GM19463 (cell line): Measurements from ENCODE around the gene ZNF736.
A peak's percentile ranks its signal among the peaks of the same experiment; 100 is the strongest.
"Not testable (repeated sequence)": the region's sequence is repeated elsewhere in the genome, so short reads cannot be mapped to it uniquely, and the experiment has no call there.

Experiments used
- ATAC-seq: cut with Tn5 transposase; IDR thresholded peaks from one replicate; pipeline ENCODE4 v1.9.1; 2021; ENCODE audit warnings: mild to moderate bottlenecking, moderate library complexity; ENCODE audit not compliant: unreplicated experiment

Gene ZNF736

DNA sequence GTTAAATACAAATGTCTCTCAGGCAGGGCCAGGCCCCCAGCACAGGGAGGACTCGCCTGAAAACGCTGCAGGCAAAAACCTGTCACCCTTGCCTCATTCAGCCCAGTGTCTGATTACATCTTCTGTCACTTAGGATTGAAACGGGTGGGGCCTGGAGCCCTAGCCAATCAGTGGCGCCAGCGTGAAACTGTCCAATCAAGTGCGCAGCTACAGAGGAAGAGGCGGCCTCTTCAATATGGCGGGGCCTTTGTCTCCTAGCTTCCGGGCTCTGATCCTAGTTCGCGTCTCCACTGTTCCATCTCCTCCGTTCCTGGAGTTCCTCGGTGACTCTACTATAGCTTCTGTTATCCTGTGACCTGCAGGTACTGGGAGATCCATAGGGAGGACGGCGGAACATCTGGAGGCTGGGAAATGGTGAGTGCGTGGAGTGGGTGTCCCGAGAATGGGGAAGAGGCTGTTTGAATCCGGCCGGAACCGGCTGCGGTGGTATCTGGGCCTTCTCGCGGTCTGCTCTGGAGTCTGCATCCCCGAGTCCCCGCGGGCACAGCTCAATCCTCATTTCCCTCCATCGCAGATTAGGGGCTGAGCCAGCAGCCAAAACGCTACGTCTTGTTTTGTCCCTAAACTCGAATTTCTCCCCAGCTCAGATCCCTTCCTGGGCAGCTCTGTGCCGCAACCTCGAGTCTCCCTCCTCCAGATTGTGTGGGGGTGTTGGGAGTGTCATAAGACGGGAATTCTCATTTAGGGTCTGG lies at the start of gene ZNF736:
Gene ZNF736 (plus strand): TSS at position 222 of the 752 bp plus-strand sequence. CDS start 190 bp downstream, at position 412.
- ATAC-seq = peak; percentile 100

DNA sequence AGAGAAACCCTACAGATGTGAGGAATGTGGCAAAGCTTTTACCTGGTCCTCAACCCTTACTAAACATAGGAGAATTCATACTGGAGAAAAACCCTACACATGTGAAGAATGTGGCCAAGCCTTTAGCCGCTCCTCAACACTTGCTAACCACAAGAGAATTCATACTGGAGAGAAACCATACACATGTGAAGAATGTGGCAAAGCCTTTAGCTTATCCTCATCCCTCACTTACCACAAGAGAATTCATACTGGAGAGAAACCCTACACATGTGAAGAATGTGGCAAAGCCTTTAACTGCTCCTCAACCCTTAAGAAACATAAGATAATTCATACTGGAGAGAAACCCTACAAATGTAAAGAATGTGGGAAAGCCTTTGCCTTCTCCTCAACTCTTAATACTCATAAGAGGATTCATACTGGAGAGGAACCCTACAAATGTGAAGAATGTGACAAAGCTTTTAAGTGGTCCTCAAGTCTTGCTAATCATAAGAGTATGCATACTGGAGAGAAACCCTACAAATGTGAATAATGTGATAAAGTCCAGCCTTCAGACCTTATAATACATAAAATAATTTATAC lies 47.3 kb upstream of the ZNF736 start:
- ATAC-seq = no peak

DNA sequence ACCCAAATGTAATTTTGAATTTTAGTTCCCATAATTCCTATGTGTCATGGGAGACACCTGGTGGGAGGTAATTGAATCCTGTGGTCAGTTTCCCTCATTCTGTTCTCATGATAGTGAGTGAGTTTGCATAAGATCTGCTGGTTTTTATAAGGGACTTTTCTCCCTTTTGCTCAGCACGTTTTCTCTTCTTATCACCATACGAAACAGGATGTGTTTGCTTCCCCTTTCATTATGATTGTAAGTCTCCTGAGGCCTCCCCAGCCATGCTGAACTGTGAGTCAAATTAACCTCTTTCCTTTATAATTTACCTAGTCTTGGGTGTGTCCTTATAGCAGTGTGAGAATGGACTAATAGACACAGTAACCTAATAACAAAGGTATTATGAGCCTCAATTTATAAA lies 36.1 kb upstream of the ZNF736 start:
- no peak for ATAC-seq

GRCh38 chr7:64294701-64295420 lies 18.9 kb upstream of the ZNF736 start:
- ATAC-seq = no peak

- ATAC-seq = peak; percentile 63
Measured at GRCh38 chr7:64297418-64297817, 16.3 kb upstream of the ZNF736 start.

DNA sequence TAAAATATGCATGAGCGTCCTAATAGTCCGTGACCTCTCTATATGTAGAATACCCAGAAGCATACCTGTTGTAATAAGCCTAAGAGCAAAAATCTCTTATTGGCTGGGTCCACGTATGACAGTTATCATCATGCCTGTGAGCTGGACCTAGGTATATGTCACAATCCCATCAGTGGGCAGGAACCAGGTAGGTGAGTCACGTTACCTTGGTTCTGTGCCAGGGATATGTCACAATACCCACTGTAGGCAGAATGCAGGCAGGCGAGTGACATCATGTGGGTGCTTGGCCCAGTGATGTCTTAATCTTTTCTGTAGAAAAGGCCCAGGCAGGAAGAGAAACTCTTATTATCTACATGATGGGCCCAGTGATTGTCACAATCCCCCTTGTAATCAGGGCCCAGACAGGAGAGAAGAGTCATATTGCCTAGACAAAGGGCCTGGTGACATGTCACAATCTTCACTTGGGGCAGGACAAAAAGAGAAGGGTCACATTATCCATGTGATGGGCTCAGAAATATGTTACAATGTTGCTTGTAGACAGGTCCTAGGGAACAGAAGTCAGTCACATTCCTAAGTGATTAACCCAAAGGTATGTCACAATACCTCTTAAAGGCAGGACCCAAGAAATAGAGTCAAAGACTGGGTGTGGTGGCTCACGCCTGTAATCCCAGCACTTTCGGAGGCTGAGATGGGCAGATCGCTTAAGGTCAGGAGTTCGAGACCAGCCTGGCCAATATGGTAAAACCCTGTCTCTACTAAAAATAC lies 12.9 kb upstream of the ZNF736 start:
- ATAC-seq = no peak

- peak; percentile 97 for ATAC-seq
Measured at GRCh38 chr7:64307254-64308015, 6.3 kb upstream of the ZNF736 start.

DNA sequence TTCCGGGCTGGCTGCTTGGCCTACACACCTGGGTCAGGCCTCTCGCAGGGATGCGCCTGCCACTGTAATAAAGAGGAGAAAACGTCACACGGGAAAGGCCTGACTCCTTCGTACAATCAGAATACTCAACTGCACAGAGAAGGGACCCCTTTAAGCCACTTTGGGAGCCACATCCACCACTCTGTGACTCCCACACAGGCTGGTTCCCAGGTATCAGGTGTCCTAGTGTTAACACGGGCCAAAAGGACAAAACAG lies 5.8 kb upstream of the ZNF736 start:
- no peak for ATAC-seq

GRCh38 chr7:64310426-64310825 lies 3.3 kb upstream of the ZNF736 start:
- ATAC-seq = no peak

DNA sequence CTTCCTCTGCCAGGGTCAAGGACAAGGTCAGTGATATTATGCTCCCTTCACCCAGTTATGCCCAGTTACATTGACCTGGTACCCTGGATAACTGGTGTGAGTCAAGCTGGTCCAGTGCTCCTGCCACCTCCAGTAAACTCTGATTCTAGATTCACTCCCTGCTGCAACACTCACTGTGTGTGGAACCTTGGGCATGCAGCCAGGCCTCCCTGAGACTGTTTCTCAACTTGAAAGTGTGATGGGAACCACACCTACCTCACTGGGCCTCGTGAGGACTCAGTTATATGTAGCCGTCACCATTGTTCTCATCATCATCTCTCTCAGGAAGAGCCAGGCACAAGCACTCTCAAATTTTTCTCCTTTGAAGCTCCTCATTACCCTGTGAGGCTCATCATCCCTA lies 935 bp upstream of the ZNF736 start:
- no peak for ATAC-seq

- no peak for ATAC-seq
Measured at GRCh38 chr7:64314566-64314965, 805 bp downstream of the ZNF736 start.

- not testable (repeated sequence) for ATAC-seq
Measured at GRCh38 chr7:64316031-64316742, 2.4 kb downstream of the ZNF736 start.

GRCh38 chr7:64320547-64321513 lies 7.1 kb downstream of the ZNF736 start:
- no peak for ATAC-seq

- ATAC-seq = peak; percentile 36
Measured at GRCh38 chr7:64324166-64324565, 10.4 kb downstream of the ZNF736 start.

- ATAC-seq = not testable (repeated sequence)
Measured at GRCh38 chr7:64348713-64349210, 35.0 kb downstream of the ZNF736 start.

DNA sequence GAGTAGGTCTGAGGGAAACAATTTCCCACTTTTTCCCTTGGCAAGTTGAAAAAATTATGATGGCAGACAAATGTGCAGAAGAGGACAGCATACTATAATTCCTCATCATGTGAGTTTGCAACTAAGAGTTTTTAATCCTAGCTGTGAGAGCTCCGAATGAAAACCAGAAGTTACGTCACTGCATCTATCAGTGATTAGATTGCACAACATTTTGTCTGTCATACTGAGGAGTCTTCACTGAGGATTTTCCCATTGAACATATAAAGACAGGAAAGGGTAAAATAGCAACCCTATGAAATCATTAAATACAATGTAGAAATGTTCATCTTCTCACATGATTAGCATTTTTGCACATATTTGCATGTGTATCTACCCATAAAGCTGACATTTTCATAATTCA lies 45.8 kb downstream of the ZNF736 start:
- ATAC-seq = no peak

- no peak for ATAC-seq
Measured at GRCh38 chr7:64371116-64371515, 57.4 kb downstream of the ZNF736 start.

- no peak for ATAC-seq
Measured at GRCh38 chr7:64373017-64373416, 59.3 kb downstream of the ZNF736 start.

GRCh38 chr7:64400401-64400800 lies 86.6 kb downstream of the ZNF736 start:
- ATAC-seq = no peak
